ENCODE data around the gene SOAT2.

SOAT2 gene

GRCh38 chr12:53102883-53103807 lies at the start of gene SOAT2:
TSS of gene SOAT2 (plus strand) at chr12:53103486. CDS start at chr12:53103578, 92 bp downstream.
- DNase-seq: peak; percentile 44

GRCh38 chr12:53054112-53054878 lies 49.0 kb upstream of the SOAT2 start:
- DNase-seq: peak; percentile 87

GRCh38 chr12:53055471-53056266 lies 47.6 kb upstream of the SOAT2 start:
- no peak for DNase-seq

GRCh38 chr12:53056296-53056695 lies 47.0 kb upstream of the SOAT2 start:
- no peak for DNase-seq

- DNase-seq: no peak
Observed at GRCh38 chr12:53056901-53057300, 46.4 kb upstream of the SOAT2 start.

- no peak for DNase-seq
Observed at GRCh38 chr12:53057816-53058500, 45.3 kb upstream of the SOAT2 start.

- DNase-seq: no peak
Observed at GRCh38 chr12:53058674-53059433, 44.4 kb upstream of the SOAT2 start.

- DNase-seq: no peak
Observed at GRCh38 chr12:53059434-53060063, 43.7 kb upstream of the SOAT2 start.

GRCh38 chr12:53060064-53060720 lies 43.1 kb upstream of the SOAT2 start:
- no peak for DNase-seq

- no peak for DNase-seq
Observed at GRCh38 chr12:53060721-53061276, 42.5 kb upstream of the SOAT2 start.

- no peak for DNase-seq
Observed at GRCh38 chr12:53061404-53062010, 41.8 kb upstream of the SOAT2 start.

GRCh38 chr12:53062011-53062961 lies 41.0 kb upstream of the SOAT2 start:
- DNase-seq: no peak

- DNase-seq: no peak
Observed at GRCh38 chr12:53062977-53063707, 40.1 kb upstream of the SOAT2 start.

- DNase-seq: no peak
Observed at GRCh38 chr12:53063708-53064612, 39.3 kb upstream of the SOAT2 start.

GRCh38 chr12:53064613-53065436 lies 38.5 kb upstream of the SOAT2 start:
- DNase-seq: no peak

- DNase-seq: no peak
Observed at GRCh38 chr12:53065470-53065869, 37.8 kb upstream of the SOAT2 start.
